ENCODE measurements around the gene SRSF3.

- TF ChIP-seq EZH2 (IDR thresholded peaks at IDR 0.05; ENCODE audit: borderline replicate concordance, low read length): no peak
- no peak for TF ChIP-seq CTCF (IDR thresholded peaks at IDR 0.05; ENCODE audit: low read length)
These were observed 38.4 kb upstream of the SRSF3 start for GRCh38 chr6:36555750-36556252.
